Neural progenitor cell (in vitro differentiated cells): ENCODE measurements around the gene BTF3. TPM values are rescaled to one million over a fixed set of nuclear protein-coding genes. Genes with fewer than 3 reads are reported as not detected.

Source experiments
- DNase-seq: peaks from one replicate; pipeline ENCODE4 v3.0.0-alpha.2; 2016; ENCODE audit warnings: low spot score
- H2AFZ ChIP-seq: fragments of 200-600 bp; sonication (generic); replicated peaks from 2 replicates; pipeline ENCODE4 v1.6.1; 2016; ENCODE audit warnings: antibody characterized with exemption
- H3F3A ChIP-seq: fragments of 200-600 bp; sonication (generic); 2 replicates; pipeline ENCODE4 v1.6.1; 2016; ENCODE audit warnings: antibody characterized with exemption, low read depth
- H3K27ac ChIP-seq: fragments of 200-600 bp; sonication (generic); 2 replicates; pipeline ENCODE4 v1.5.1; 2016; ENCODE audit warnings: mild to moderate bottlenecking
- H3K27me3 ChIP-seq: fragments of 200-600 bp; sonication (generic); 2 replicates; pipeline ENCODE4 v1.6.1; 2016; ENCODE audit warnings: mild to moderate bottlenecking, moderate library complexity
- H3K36me3 ChIP-seq: fragments of 200-600 bp; sonication (generic); 2 replicates; pipeline ENCODE4 v1.5.1; 2016
- H3K4me1 ChIP-seq: fragments of 200-600 bp; sonication (generic); 2 replicates; pipeline ENCODE4 v1.6.1; 2016; ENCODE audit warnings: mixed run types
- H3K4me2 ChIP-seq: fragments of 200-600 bp; sonication (generic); 2 replicates; pipeline ENCODE4 v1.6.1; 2016
- H3K4me3 ChIP-seq: fragments of 200-600 bp; sonication (generic); 2 replicates; pipeline ENCODE4 v1.5.1; 2016
- H3K79me2 ChIP-seq: fragments of 200-600 bp; sonication (generic); 2 replicates; pipeline ENCODE4 v1.6.1; 2016; ENCODE audit warnings: low read depth
- H3K9ac ChIP-seq: fragments of 200-600 bp; sonication (generic); 2 replicates; pipeline ENCODE4 v1.6.1; 2016
- H3K9me3 ChIP-seq: fragments of 200-600 bp; sonication (generic); 2 replicates; pipeline ENCODE4 v1.5.1; 2016; ENCODE audit warnings: low read depth
- H4K20me1 ChIP-seq: fragments of 200-600 bp; sonication (generic); 2 replicates; pipeline ENCODE4 v1.6.1; 2016; ENCODE audit warnings: low read depth
- H3K27ac Mint-ChIP-seq: 3 replicates; pipeline ENCODE4 v1.8.0; 2021; ENCODE audit warnings: mixed read lengths
- H3K27me3 Mint-ChIP-seq: 2 replicates; pipeline ENCODE4 v1.8.0; 2022; ENCODE audit warnings: low read depth, mild to moderate bottlenecking, inconsistent platforms, moderate library complexity, mixed read lengths; ENCODE audit not compliant: insufficient read depth
- H3K36me3 Mint-ChIP-seq: 3 replicates; pipeline ENCODE4 v1.8.0; 2021; ENCODE audit warnings: mixed read lengths
- H3K4me1 Mint-ChIP-seq: 3 replicates; pipeline ENCODE4 v1.8.0; 2021; ENCODE audit warnings: mixed read lengths
- H3K4me3 Mint-ChIP-seq: 3 replicates; pipeline ENCODE4 v1.8.0; 2021; ENCODE audit warnings: mild to moderate bottlenecking, moderate library complexity, mixed read lengths
- H3K9me3 Mint-ChIP-seq: 3 replicates; pipeline ENCODE4 v1.8.0; 2020; ENCODE audit warnings: mixed read lengths
- EZH2 ChIP-seq: fragments of 200-600 bp; sonication (generic); IDR thresholded peaks from 2 replicates; pipeline ENCODE4 v1.6.1; 2017; ENCODE audit warnings: antibody characterized with exemption, mild to moderate bottlenecking, moderate library complexity
- EZH2phosphoT487 ChIP-seq: fragments of 200-600 bp; sonication (generic); IDR thresholded peaks from 2 replicates; pipeline ENCODE4 v1.6.1; 2017; ENCODE audit warnings: antibody characterized with exemption
- total RNA-seq: library from RNA; depleted of rRNA; stranded (reverse); fragments of >200 nt; gene quantifications from 2 replicates; pipeline ENCODE4 v1.2.3, GENCODE V29; 2015; ENCODE audit warnings: low replicate concordance
- TF ChIP-seq, protein P1 (sequence below): fragments of 200-600 bp; sonication (generic); IDR thresholded peaks from 2 replicates; pipeline ENCODE4 v1.5.1; 2017; ENCODE audit warnings: antibody characterized with exemption, mild to moderate bottlenecking

BTF3 gene
- 519 and 885 TPM in 2 replicates for total RNA-seq

DNA sequence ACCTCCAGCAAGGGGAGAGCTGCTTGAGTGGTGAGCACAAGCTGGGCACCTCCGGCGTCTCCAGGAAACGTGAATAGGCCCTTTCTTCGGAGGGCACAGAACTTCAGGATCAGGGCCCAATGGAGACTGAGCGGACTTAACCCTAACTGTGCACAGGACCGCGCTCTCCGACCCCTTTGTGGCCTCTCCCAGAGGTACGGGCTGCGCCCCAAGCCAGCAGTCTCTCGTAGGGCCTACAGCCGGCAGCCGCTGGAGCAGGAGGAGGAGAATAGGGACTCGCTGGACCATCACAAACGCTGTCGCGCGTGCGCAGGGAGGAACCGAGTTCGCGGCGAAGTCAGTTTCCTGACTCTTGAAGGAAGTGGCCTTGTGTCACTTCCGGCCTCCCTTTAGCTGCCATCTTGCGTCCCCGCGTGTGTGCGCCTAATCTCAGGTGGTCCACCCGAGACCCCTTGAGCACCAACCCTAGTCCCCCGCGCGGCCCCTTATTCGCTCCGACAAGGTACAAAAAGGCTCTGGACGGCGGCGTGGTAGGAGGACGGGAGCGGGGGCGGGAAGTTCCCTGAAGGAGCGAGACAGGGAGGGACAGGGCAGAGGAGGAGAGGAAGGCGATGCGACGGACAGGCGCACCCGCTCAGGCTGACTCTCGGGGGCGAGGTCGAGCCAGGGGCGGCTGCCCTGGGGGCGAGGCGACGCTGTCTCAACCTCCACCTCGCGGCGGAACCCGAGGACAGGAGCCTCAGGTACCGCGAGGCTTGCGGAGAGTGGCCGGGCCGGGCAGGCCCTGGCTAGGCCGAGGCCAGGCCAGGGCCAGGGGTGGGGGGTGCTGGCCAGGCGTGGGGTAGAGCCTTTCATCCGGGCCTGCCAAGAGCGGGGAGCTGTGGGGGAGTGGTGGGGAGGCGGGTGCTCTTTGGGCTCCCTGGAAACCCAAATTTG is at the start of gene BTF3:
Gene BTF3, plus strand, starts transcription at position 386 of the 936 bp plus-strand sequence. Its CDS starts 226 bp downstream, at position 612.
- Histone ChIP-seq H3K4me3 (peak within 1 kb of the TSS; percentile 84), H3K27me3 (no peaks in the 10 kb centered on the region), H3K9ac (peak within 1 kb of the TSS; percentile 90), H3K4me2 (peak within 1 kb of the TSS; percentile 81), H2AFZ (peak within 1 kb of the TSS; percentile 84), H3K9me3 (no peaks in the 10 kb centered on the region), H3K27ac (peak within 1 kb of the TSS; percentile 85), H3K79me2 (peaks cover 66% of the 10 kb centered on the region), H3K4me1 (peaks cover 24% of the 10 kb centered on the region), H3K36me3 (peaks cover 26% of the 10 kb centered on the region), H3F3A (peaks cover 20% of the 10 kb centered on the region), H4K20me1 (peaks cover 41% of the 10 kb centered on the region)
- DNase-seq: peak; percentile 97
- Mint-ChIP-seq H3K4me1 (peaks cover 20% of the 10 kb centered on the region), H3K9me3 (no peaks in the 10 kb centered on the region), H3K27ac (peak within 1 kb of the TSS; percentile 97), H3K36me3 (peaks cover 13% of the 10 kb centered on the region), H3K27me3 (no peaks in the 10 kb centered on the region), H3K4me3 (peak within 1 kb of the TSS; percentile 95)
- TF ChIP-seq EZH2phosphoT487 (no peak), EZH2 (peak; percentile 43)
- TF ChIP-seq, protein P1, sequence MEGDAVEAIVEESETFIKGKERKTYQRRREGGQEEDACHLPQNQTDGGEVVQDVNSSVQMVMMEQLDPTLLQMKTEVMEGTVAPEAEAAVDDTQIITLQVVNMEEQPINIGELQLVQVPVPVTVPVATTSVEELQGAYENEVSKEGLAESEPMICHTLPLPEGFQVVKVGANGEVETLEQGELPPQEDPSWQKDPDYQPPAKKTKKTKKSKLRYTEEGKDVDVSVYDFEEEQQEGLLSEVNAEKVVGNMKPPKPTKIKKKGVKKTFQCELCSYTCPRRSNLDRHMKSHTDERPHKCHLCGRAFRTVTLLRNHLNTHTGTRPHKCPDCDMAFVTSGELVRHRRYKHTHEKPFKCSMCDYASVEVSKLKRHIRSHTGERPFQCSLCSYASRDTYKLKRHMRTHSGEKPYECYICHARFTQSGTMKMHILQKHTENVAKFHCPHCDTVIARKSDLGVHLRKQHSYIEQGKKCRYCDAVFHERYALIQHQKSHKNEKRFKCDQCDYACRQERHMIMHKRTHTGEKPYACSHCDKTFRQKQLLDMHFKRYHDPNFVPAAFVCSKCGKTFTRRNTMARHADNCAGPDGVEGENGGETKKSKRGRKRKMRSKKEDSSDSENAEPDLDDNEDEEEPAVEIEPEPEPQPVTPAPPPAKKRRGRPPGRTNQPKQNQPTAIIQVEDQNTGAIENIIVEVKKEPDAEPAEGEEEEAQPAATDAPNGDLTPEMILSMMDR: no peak

DNA sequence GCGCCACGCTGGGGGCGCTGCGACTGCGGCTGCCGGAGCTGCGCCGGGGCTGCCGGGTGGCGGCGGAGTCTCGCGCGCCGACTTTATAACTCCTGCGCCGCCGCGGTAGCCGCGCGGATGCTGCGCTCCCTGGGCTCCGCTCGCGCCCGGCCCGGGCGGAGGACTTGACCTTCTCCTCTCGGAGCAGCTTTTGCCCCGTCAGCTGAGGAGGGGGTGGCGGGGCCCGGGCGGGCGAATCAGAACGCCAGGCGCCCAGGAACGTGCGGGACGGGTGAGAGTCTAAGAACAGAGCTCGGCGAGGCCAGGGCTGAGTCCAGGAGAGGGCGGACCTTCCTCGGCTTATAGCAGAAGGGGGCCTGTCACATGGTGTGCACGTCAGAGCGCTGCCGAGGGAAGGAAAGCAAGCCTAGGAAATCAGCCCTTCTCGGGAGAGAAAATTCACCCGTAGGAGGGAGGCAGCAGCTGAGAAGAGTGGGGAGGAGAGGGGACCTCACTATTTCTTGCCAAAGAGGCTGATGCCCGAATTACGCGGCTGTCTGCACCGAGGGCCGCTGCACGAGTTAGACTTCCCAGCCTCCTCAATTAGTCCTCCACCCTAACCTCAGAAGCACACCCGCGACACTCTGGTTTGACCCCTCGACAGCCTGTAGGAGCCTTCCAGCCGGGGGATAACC is 49.6 kb upstream of the BTF3 start, which contains the start of gene FOXD1:
Gene FOXD1, minus strand, starts transcription at position 315 of the 674 bp plus-strand sequence. CDS start 415 bp downstream, outside the sequence.
- Mint-ChIP-seq H3K27me3 (peaks cover 82% of the 10 kb centered on the region), H3K9me3 (peaks cover 2% of the 10 kb centered on the region), H3K4me1 (peaks cover 26% of the 10 kb centered on the region), H3K27ac (no peak within 1 kb of the TSS), H3K36me3 (peaks cover 2% of the 10 kb centered on the region), H3K4me3 (peak within 1 kb of the TSS; percentile 90)
- Histone ChIP-seq H3F3A (peaks cover 48% of the 10 kb centered on the region), H3K4me3 (peak within 1 kb of the TSS; percentile 55), H3K9ac (no peak within 1 kb of the TSS), H3K27me3 (peaks cover 96% of the 10 kb centered on the region), H3K4me1 (peaks cover 17% of the 10 kb centered on the region), H3K79me2 (no peaks in the 10 kb centered on the region), H3K4me2 (peak within 1 kb of the TSS; percentile 87), H3K36me3 (no peaks in the 10 kb centered on the region), H2AFZ (peak within 1 kb of the TSS; percentile 65), H3K27ac (no peak within 1 kb of the TSS), H4K20me1 (peaks cover 62% of the 10 kb centered on the region), H3K9me3 (no peaks in the 10 kb centered on the region)
- DNase-seq: peak; percentile 90
- TF ChIP-seq, protein P1: no peak
- TF ChIP-seq EZH2phosphoT487: no peak
- TF ChIP-seq EZH2: peak; percentile 17

DNA sequence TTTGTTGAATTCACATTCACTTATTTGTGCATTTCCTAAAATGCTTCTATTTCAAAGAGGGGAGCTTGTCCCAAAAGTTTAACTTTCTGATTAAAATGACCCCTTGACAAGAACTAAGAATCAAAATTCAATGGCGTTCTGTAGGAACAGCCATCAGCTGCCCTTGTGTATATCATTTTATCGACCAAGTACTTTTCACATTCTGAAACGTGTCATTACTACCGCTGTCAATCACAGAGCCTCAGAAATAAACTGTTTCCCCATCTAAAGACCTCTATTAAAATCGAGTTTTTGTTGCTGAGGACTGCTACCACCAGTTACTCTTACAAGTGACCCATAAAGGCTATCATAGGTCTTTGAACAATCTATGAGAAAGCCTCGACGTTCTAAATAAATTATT is 48.1 kb upstream of the BTF3 start:
- Histone ChIP-seq H3K9me3 (no peaks in the 10 kb centered on the region), H2AFZ (no peak overlapping the region), H3F3A (peaks cover 33% of the 10 kb centered on the region), H3K36me3 (no peaks in the 10 kb centered on the region), H3K27ac (no peak overlapping the region), H3K9ac (no peak overlapping the region), H3K4me2 (no peak overlapping the region), H3K4me1 (peaks cover 6% of the 10 kb centered on the region), H3K79me2 (no peaks in the 10 kb centered on the region), H3K4me3 (no peak overlapping the region), H3K27me3 (peaks cover 89% of the 10 kb centered on the region), H4K20me1 (peaks cover 47% of the 10 kb centered on the region)
- peaks cover 19% of the 10 kb centered on the region for H3K4me1 Mint-ChIP-seq
- H3K9me3 Mint-ChIP-seq: peaks cover 2% of the 10 kb centered on the region
- peaks cover 66% of the 10 kb centered on the region for H3K27me3 Mint-ChIP-seq
- H3K4me3 Mint-ChIP-seq: no peak overlapping the region
- TF ChIP-seq EZH2: no peak
- TF ChIP-seq EZH2phosphoT487: no peak
- TF ChIP-seq, protein P1: no peak
- no peak overlapping the region for H3K27ac Mint-ChIP-seq
- H3K36me3 Mint-ChIP-seq: peaks cover 2% of the 10 kb centered on the region
- DNase-seq: no peak
